Esophagus squamous epithelium (tissue), 5 donors: ENCODE data around the gene KRT1. TPM values are rescaled to one million over a fixed set of nuclear protein-coding genes. Genes with fewer than 3 reads are reported as not detected.

Experiments
- DNase-seq: peaks from one replicate; lab custom pipeline; 2025; lab: John Stamatoyannopoulos, UW
- H3K27ac ChIP-seq, 4 donors: fragments of 200-600 bp; sonication (generic); one replicate each; pipeline ENCODE4 v1.5.1; 2016 to 2019; ENCODE audit warnings: mild to moderate bottlenecking in 1 of 4
- H3K27me3 ChIP-seq, 4 donors: fragments of 200-600 bp; sonication (generic); 1 replicate in 3 of 4; 2 replicates in 1 of 4; pipeline versions ENCODE4 v1.5.1 to v1.6.0; 2017 to 2021; ENCODE audit warnings: antibody characterized with exemption in 1 of 4
- H3K36me3 ChIP-seq, 3 donors: fragments of 200-600 bp; sonication (generic); one replicate each; pipeline ENCODE4 v1.5.1; 2016 to 2019
- H3K4me1 ChIP-seq, 3 donors: fragments of 200-600 bp; sonication (generic); one replicate each; pipeline ENCODE4 v1.5.1; 2017 to 2019
- H3K4me3 ChIP-seq, 4 donors: fragments of 200-600 bp; sonication (generic); 1 replicate in 3 of 4; 2 replicates in 1 of 4; pipeline ENCODE4 v1.5.1; 2016 to 2019; ENCODE audit warnings: mild to moderate bottlenecking in 2 of 4, moderate library complexity in 1 of 4
- H3K9me3 ChIP-seq, 3 donors: fragments of 200-600 bp; sonication (generic); one replicate each; pipeline ENCODE4 v1.5.1; 2016 to 2019
- CTCF ChIP-seq, 6 experiments: fragments of 450-650 bp in 4 of 6; fragments of 200-600 bp in 2 of 6; sonication (generic) in 2 of 6; IDR thresholded peaks; one replicate each; pipeline ENCODE4 v1.5.1; 2016 to 2019; ENCODE audit warnings: antibody characterized with exemption in 6 of 6, mild to moderate bottlenecking in 4 of 6, moderate library complexity in 4 of 6
- POLR2A ChIP-seq, 4 donors: fragments of 450-650 bp; IDR thresholded peaks; one replicate each; pipeline ENCODE4 v1.6.1; 2017; ENCODE audit warnings: antibody characterized with exemption in 4 of 4, mild to moderate bottlenecking in 4 of 4, moderate library complexity in 3 of 4
- WGBS, 2 donors: methylation state at CpG; one replicate each; pipeline ENCODE4 v1.1.5; 2018; 5-methylcytosine and 5-hydroxymethylcytosine counted together
- intact Hi-C: fragments of 100-400 bp; cut with DNase I; formaldehyde crosslinking; loops from one replicate; pipeline ENCODE4 v1.15.0; 2022
- total RNA-seq, 4 donors: library from RNA; depleted of rRNA; stranded (reverse); fragments of >200 nt; gene quantifications; one replicate each; pipeline ENCODE4 v1.1.0, GENCODE V29; 2016
- donor health status: DM: yes; HTN: yes; CAD: no.

The KRT1 gene
- total RNA-seq, 4 donors from 2014 or later = 0.19 to 43.7 (median 2.4) TPM

DNA sequence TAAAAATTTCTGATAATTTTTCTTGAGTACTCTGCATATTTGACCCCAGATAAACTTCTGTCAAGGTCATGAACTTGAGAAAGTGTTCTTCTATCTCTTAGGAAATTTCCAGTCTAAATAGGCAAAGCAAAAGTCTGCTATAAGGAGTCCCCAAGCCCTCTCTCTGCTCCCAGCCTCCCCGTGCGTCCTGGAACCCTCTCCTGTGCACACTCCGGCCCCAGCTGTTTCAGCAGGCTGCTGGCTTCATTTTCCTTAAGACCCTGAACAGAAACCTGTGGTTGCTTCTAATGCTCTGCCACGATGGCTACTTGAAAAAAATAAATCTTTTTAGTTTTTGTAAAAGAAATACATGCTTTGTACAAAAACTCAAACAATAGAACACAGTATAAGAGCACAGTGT is 42.9 kb downstream of the KRT1 start:
- H3K4me1 ChIP-seq = peaks cover 0 to 15% (median 0%) of the 10 kb centered on the region in 3 donors
- no peak for DNase-seq
- H3K9me3 ChIP-seq = no peaks in the 10 kb centered on the region
- intact Hi-C loops = no loop called here
- H3K4me3 ChIP-seq = no peak overlapping the region
- 79 to 93% methylated on average over 4 of the region's 4 CpGs for WGBS, 2 donors
- TF ChIP-seq POLR2A (IDR thresholded peaks at IDR 0.05) = no peak
- TF ChIP-seq CTCF (IDR thresholded peaks at IDR 0.05) = no peak
- H3K27me3 ChIP-seq = peaks cover 0 to 26% (median 0%) of the 10 kb centered on the region in 4 donors
- no peak overlapping the region for H3K27ac ChIP-seq
- H3K36me3 ChIP-seq = no peaks in the 10 kb centered on the region

DNA sequence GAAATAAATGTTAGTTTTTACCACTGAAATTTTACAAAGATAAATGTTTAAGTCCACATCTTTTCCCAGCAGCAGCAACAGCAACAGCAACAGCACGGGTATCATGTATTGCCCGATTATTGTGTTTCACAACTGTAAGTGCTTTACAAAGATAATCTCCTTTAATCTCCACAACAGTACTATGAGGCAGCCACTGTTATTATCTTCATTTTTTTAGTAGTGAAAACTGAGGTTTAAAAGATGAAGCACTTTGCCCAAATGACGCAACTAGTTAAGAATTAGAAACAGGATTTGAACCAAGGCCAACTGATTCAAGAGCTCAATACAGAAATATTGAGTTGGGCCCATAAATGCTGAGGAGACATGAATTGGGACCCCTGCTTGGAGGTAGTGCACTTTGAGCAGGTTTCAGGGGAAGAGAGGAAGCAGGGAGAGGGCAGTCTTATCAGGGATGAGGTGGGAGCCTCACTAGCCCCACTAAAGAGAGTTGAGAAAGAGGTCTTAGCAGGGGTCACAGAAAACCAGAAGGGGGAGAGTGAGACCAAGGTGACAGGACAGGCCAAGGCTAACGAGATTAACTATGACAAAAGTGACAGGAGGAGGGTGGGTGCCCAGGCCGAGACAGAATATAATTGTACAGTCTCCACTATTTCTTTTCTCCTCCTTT is 43.5 kb downstream of the KRT1 start:
- TF ChIP-seq CTCF (IDR thresholded peaks at IDR 0.05) (no peak), POLR2A (IDR thresholded peaks at IDR 0.05) (no peak)
- Histone ChIP-seq H3K9me3 (no peaks in the 10 kb centered on the region), H3K4me3 (no peak overlapping the region), H3K4me1 (peaks cover 0 to 15% (median 0%) of the 10 kb centered on the region in 3 donors), H3K27ac (no peak overlapping the region), H3K36me3 (no peaks in the 10 kb centered on the region), H3K27me3 (peaks cover 0 to 20% (median 0%) of the 10 kb centered on the region in 4 donors)
- no peak for DNase-seq
- intact Hi-C loops = no loop called here
- 56 to 61% methylated on average over 5 of the region's 5 CpGs for WGBS, 2 donors

GRCh38 chr12:52636189-52636588 is 44.0 kb downstream of the KRT1 start:
- no peak overlapping the region for H3K4me3 ChIP-seq
- peaks cover 0 to 20% (median 0%) of the 10 kb centered on the region in 4 donors for H3K27me3 ChIP-seq
- H3K36me3 ChIP-seq = no peaks in the 10 kb centered on the region
- WGBS, 2 donors = 48 to 69% methylated on average over 3 to 4 of the region's 6 CpGs
- intact Hi-C loops = no loop called here
- no peak for DNase-seq
- no peaks in the 10 kb centered on the region for H3K9me3 ChIP-seq
- TF ChIP-seq CTCF (IDR thresholded peaks at IDR 0.05) (no peak), POLR2A (IDR thresholded peaks at IDR 0.05) (no peak)
- no peak overlapping the region for H3K27ac ChIP-seq
- H3K4me1 ChIP-seq = peaks cover 0 to 15% (median 0%) of the 10 kb centered on the region in 3 donors

- TF ChIP-seq CTCF (IDR thresholded peaks at IDR 0.05) (no peak), POLR2A (IDR thresholded peaks at IDR 0.05) (no peak)
Measured at GRCh38 chr12:52634266-52635056, 45.7 kb downstream of the KRT1 start.

DNA sequence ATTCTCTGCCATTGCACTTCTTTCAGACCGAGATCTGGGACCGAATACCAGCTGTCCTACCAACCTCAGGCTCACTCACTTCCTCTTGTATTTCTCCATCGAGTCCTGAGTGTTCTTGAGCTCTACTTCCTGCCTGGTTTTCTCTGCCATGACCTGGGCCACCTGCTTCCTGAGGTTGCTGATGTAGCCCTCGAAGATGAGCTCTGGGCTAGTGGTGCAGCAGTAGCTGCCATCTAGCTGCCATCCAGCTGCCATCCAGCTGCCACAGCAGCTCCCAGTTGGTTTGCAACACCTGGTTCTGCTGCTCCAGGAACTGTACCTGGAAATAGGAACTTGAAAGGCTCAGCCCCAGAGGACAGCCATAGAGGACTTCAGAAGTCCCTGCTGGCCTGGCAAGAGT is 46.8 kb downstream of the KRT1 start:
- DNase-seq = no peak
- H3K9me3 ChIP-seq = no peaks in the 10 kb centered on the region
- intact Hi-C loops = no loop called here
- WGBS, 2 donors = 58 to 72% methylated on average over 4 of the region's 4 CpGs
- peaks cover 0 to 32% (median 0%) of the 10 kb centered on the region in 4 donors for H3K27me3 ChIP-seq
- no peaks in the 10 kb centered on the region for H3K36me3 ChIP-seq
- no peak for TF ChIP-seq CTCF (IDR thresholded peaks at IDR 0.05)
- no peak for TF ChIP-seq POLR2A (IDR thresholded peaks at IDR 0.05)
- peaks cover 0 to 15% (median 0%) of the 10 kb centered on the region in 3 donors for H3K4me1 ChIP-seq
- H3K4me3 ChIP-seq = no peak overlapping the region
- no peak overlapping the region for H3K27ac ChIP-seq

More at GRCh38 chr12:52634266-52635056, 45.7 kb downstream of the KRT1 start:
- WGBS, 2 donors = 29 to 31% methylated on average over 4 of the region's 7 CpGs
- no peak for DNase-seq
- H3K36me3 ChIP-seq = no peaks in the 10 kb centered on the region
- H3K27me3 ChIP-seq = peaks cover 0 to 31% (median 0%) of the 10 kb centered on the region in 4 donors
- intact Hi-C loops = no loop called here
- no peak overlapping the region for H3K27ac ChIP-seq
- peaks cover 0 to 15% (median 0%) of the 10 kb centered on the region in 3 donors for H3K4me1 ChIP-seq
- H3K4me3 ChIP-seq = no peak overlapping the region
- H3K9me3 ChIP-seq = no peaks in the 10 kb centered on the region
